ENCODE results near the gene CSF2RB. TPM values are rescaled to one million over a fixed set of nuclear protein-coding genes. Genes with fewer than 3 reads are reported as not detected.

CSF2RB gene
- polyA plus RNA-seq, 2 of the 4 experiments (the other 2 are of a cell fraction): not detected

DNA sequence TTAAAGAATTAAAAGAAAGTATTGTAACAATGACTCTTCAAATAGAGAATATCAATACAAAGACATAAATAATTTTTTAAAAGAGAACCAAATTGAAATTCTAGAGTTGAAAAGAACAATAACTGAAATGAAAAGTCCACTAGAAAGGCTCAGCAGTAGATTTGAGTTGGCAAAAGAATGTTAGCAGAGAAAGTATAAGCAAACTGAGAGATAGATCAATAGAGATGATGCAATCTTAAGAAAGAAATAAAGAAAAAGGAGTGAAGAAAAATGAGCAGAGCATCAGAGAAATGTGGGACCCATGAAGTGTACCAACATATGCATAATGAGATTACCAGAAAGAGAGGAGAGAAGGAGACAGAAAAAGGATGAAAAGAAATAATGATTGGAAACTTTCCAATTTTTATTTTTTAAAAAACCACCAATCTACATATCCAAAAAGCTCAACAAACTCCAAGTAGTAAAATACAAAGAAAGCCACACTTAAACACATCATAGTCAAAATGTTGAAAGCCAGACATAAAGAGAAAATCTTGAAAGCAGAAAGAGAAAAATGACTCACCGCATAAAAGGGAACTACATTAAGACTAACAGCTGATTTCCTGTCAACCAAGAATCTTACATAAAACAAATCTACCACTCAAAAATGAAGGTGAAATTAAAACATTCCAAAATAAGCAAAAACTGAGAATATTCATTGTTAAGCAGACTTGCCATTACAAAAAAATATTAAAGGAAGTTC lies 31.8 kb upstream of the CSF2RB start:
- peaks cover 9% of the 10 kb centered on the region; the same call in 2 of the 3 replicates for H3K9me3 ChIP-seq
- H3K4me2 ChIP-seq: no peak overlapping the region
- no peak for FAIRE-seq
- POLR2A ChIA-PET: no interaction called here
- WGBS (ENCODE audit: missing lambda C conversion rate): 97% methylated on average over 1 of the region's 1 CpG
- TF ChIP-seq ZC3H11A (IDR thresholded peaks at IDR 0.05): no peak
- TF ChIP-seq HOXA7 (CRISPR knock-in tag; IDR thresholded peaks at IDR 0.05): no peak
- TF ChIP-seq CHD4 (IDR thresholded peaks at IDR 0.05; ENCODE audit: borderline replicate concordance): no peak
- TF ChIP-seq CTCF (IDR thresholded peaks at IDR 0.05): no peak
- TF ChIP-seq TFCP2L1 (CRISPR knock-in tag; IDR thresholded peaks at IDR 0.05): no peak
- TF ChIP-seq TP53 (CRISPR knock-in tag; IDR thresholded peaks at IDR 0.05): no peak
- no peak for TF ChIP-seq CBX2 (IDR thresholded peaks at IDR 0.05; ENCODE audit: borderline replicate concordance, low read depth)
- no peak for TF ChIP-seq CBX8 (IDR thresholded peaks at IDR 0.05)
- no peak for TF ChIP-seq JUN (IDR thresholded peaks at IDR 0.05)
- no peak for TF ChIP-seq HES2 (IDR thresholded peaks at IDR 0.05)
- CTCF ChIA-PET: interaction anchor here (0.9 to 1.2 kb wide), 3 partner anchors 26 to 91 kb away, joined by 3 read pairs; no protein-coding TSS in a partner anchor
- no peak overlapping the region for H3K27ac ChIP-seq
- H3K4me3 ChIP-seq: no peak overlapping the region
- DNase-seq (ENCODE audit: low read depth in 1 of 2, low spot score in 1 of 2): no peak
- no peak for ATAC-seq
- peaks cover 11% of the 10 kb centered on the region; the same call in 2 of the 3 replicates for H3K4me1 ChIP-seq

DNA sequence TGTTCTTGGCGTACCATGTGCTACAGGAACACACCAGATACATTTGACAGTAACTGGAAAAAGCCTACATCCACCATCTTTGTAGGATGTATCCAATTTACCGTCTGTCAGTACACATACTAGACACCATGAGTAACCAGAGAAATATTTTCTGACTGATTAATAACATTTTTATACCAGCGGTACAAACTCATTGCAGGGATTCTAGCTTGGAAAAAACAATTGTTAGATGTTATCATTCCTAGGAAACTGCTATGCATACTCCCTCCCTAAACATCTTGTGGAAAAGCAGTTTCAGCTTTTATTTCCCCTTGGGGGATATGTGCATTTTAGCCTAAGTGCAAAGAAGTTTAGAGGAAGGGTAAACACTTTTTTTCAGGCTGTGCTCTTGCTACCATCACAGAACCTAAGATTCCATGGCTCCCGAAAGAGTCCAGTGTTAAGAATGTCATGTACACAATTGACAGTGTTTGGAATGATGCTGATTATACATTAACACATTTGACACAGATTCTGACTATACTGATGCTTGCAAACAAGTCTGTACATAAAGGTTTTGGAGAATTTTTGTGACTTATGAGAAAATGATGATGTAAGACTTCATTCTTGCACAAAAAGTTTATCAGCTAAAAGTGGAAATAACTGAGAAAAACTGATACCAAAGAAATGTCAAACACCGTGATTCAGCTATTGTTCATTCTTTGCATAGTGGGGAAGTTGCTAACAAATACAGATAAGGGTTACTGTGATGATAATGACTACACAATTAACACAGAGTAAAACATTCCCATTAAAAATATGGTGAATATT lies 28.9 kb upstream of the CSF2RB start:
- H3K4me1 ChIP-seq: peaks cover 11% of the 10 kb centered on the region; the same call in 2 of the 3 replicates
- FAIRE-seq (no peak), ATAC-seq (no peak; a peak in 1 of 6 replicates), DNase-seq (ENCODE audit: low read depth in 1 of 2, low spot score in 1 of 2) (no peak)
- POLR2A ChIA-PET: interaction anchor here (0.6 kb wide), 1 partner anchor 558 kb away, joined by 3 read pairs; no protein-coding TSS in a partner anchor
- no peak overlapping the region for H3K4me3 ChIP-seq
- H3K27ac ChIP-seq: no peak overlapping the region
- H3K4me2 ChIP-seq: peak overlapping the region; percentile 49; the same call in 2 of the 3 replicates
- peaks cover 9% of the 10 kb centered on the region; the same call in 2 of the 3 replicates for H3K9me3 ChIP-seq
- WGBS (ENCODE audit: missing lambda C conversion rate): 9% methylated on average over 4 of the region's 5 CpGs
- TF ChIP-seq CEBPB (IDR thresholded peaks at IDR 0.05): 0 out of 4 replicates have a peak, but pooled peaks of 1 of the 2 experiments have one; percentile 3
- TF ChIP-seq HOXA7 (CRISPR knock-in tag; IDR thresholded peaks at IDR 0.05): no peak
- TF ChIP-seq ESRRA (IDR thresholded peaks at IDR 0.05; ENCODE audit: borderline replicate concordance, low read length): no peak
- CTCF ChIA-PET: interaction anchor here (0.7 to 1.7 kb wide), 3 partner anchors 14 to 391 kb away, joined by 3 to 4 read pairs (median 3); no protein-coding TSS in a partner anchor

- no peak for FAIRE-seq
- DNase-seq (ENCODE audit: low read depth in 1 of 2, low spot score in 1 of 2): no peak
- Histone ChIP-seq H3K9me3 (peaks cover 9% of the 10 kb centered on the region; the same call in 2 of the 3 replicates), H3K4me3 (no peak overlapping the region), H3K4me1 (peaks cover 11% of the 10 kb centered on the region; the same call in 2 of the 3 replicates), H3K4me2 (no peak overlapping the region), H3K27ac (no peak overlapping the region)
- POLR2A ChIA-PET: no interaction called here
- TF ChIP-seq NFE2L2 (conservative IDR thresholded peaks at IDR 0.05; ENCODE audit: low read length) (no peak), PHF8 (IDR thresholded peaks at IDR 0.05; ENCODE audit: borderline replicate concordance, low read depth) (no peak), NR3C1 (IDR thresholded peaks at IDR 0.05) (no peak), JUNB (IDR thresholded peaks at IDR 0.05) (no peak), BCL3 (IDR thresholded peaks at IDR 0.05) (no peak), KDM1A (IDR thresholded peaks at IDR 0.05; ENCODE audit: low read depth) (no peak)
- 80% methylated on average over 7 of the region's 7 CpGs for WGBS (ENCODE audit: missing lambda C conversion rate)
- ATAC-seq: no peak
- CTCF ChIA-PET: interaction anchor here (1.7 kb wide), 1 partner anchor 29 kb away, joined by 6 read pairs; no protein-coding TSS in a partner anchor
Measured at GRCh38 chr22:36885474-36885873, 28.0 kb upstream of the CSF2RB start.
